Measurements from ENCODE around the gene AUH. TPM values are rescaled to one million over a fixed set of nuclear protein-coding genes. Genes with fewer than 3 reads are reported as not detected.

AUH gene
- total and polyA plus RNA-seq, 9 of the 15 experiments (the other 6 are each of a cell fraction or from before 2014, with no cell fraction given) = 3.4 to 29.0 (median 10.1) TPM

- TF ChIP-seq ATF3 (IDR thresholded peaks at IDR 0.05) = peak; percentile 93
- TF ChIP-seq ATF3 (CRISPR knock-in tag; conservative IDR thresholded peaks at IDR 0.05) = no peak
- TF ChIP-seq ATF7 (IDR thresholded peaks at IDR 0.05) = peak; percentile 44; the same call in 1 of the 2 replicates
Measured at GRCh38 chr9:91273853-91274552, 87.7 kb downstream of the AUH start (continued).

DNA sequence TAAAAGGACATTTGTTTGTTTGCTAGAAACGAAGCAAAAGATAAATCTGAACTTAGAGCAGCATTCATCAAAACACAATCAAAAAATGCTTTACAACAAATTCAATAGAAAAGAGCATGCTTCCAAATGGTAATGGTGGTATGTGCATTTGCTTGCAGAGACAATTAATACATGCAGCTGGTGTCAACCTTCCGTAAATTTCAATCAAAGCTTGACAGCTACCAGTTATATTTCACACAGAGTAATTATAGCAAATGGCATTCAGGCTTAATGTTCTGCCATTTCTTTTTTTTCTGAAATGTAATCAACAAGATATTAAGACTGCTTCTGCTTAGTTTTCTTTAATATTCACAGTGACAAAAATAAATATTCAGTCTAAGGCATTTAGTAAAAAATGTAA lies 90.6 kb downstream of the AUH start:
- no peak overlapping the region for H3K4me2 ChIP-seq (ENCODE audit: insufficient read depth, low read length)
- in situ Hi-C loops (cut with MboI) = no loop called here
- no peak overlapping the region for H3K27ac ChIP-seq (ENCODE audit: extremely low read depth, low read depth, low read length)
- H4K20me1 ChIP-seq (replicated peaks; ENCODE audit: control insufficient read depth, insufficient read depth, low read length) = no peaks in the 10 kb centered on the region
- no peaks in the 10 kb centered on the region for H3K9me1 ChIP-seq (ENCODE audit: control insufficient read depth, insufficient read depth, low read length)
- no peaks in the 10 kb centered on the region for H3K79me2 ChIP-seq (ENCODE audit: control insufficient read depth, insufficient read depth, low read length)
- no peak overlapping the region for H2AFZ ChIP-seq (ENCODE audit: low read depth, low read length)
- no peak for ATAC-seq
- ChIA-PET POLR2A (interaction anchor here (0.6 kb wide), 1 partner anchor 416 kb away, joined by 3 read pairs; no protein-coding TSS in a partner anchor), CTCF (ENCODE audit: low intra/inter-chr PET ratio) (no interaction called here)
- H3K27me3 ChIP-seq (ENCODE audit: control insufficient read depth in 2 of 2, insufficient read depth in 2 of 2, low read length in 2 of 2) = no peaks in the 10 kb centered on the region
- no peaks in the 10 kb centered on the region for H3K9me3 ChIP-seq (replicated peaks; ENCODE audit: control insufficient read depth, insufficient read depth, low read depth, low read length)
- DNase-seq (ENCODE audit: extremely low read depth in 1 of 4, low spot score in 3 of 4) = no peak
- intact Hi-C loops (cut with micrococcal nuclease) = loop anchor here (10.0 kb wide), 1 partner anchor 154 kb away; the partner anchor contains the start of gene NFIL3
- H3K4me3 ChIP-seq = no peak overlapping the region
- WGBS (ENCODE audit: insufficient coverage, low coverage, missing lambda C conversion rate) = 75% methylated on average over 2 of the region's 2 CpGs
- H3K4me1 ChIP-seq (replicated peaks in 1 of 2; ENCODE audit: control insufficient read depth in 2 of 2, insufficient read depth in 2 of 2, low read length in 2 of 2) = no peaks in the 10 kb centered on the region; a peak in 2 of 5 replicates
- FAIRE-seq = no peak
- no TSS peak for BruUV-seq (replicated peaks)
- no peaks in the 10 kb centered on the region for H3K36me3 ChIP-seq (ENCODE audit: control insufficient read depth, insufficient read depth, low read length)
- H3K9ac ChIP-seq (ENCODE audit: insufficient read depth in 1 of 2, low read depth in 2 of 2, low read length in 2 of 2) = no peak overlapping the region
- TF ChIP-seq SIRT6 (IDR thresholded peaks at IDR 0.05; ENCODE audit: low read depth, low read length) = no peak
- TF ChIP-seq TAL1 (IDR thresholded peaks at IDR 0.05) = no peak
- TF ChIP-seq GTF2E2 (tag; IDR thresholded peaks at IDR 0.05) = no peak
- TF ChIP-seq UBTF (IDR thresholded peaks at IDR 0.05; ENCODE audit: borderline replicate concordance in 1 of 2, low read depth in 2 of 2, low read length in 2 of 2) = no peak
- TF ChIP-seq ZNF77 (CRISPR knock-in tag; IDR thresholded peaks at IDR 0.05) = no peak
- TF ChIP-seq NEUROD1 (IDR thresholded peaks at IDR 0.05; ENCODE audit: borderline replicate concordance, low read depth, low read length, partially characterized antibody) = no peak
- TF ChIP-seq NFE2 (IDR thresholded peaks at IDR 0.05; ENCODE audit: low read depth) = no peak
- no peak for TF ChIP-seq TRIM24 (IDR thresholded peaks at IDR 0.05)
- no peak for TF ChIP-seq SRSF1 (IDR thresholded peaks at IDR 0.05; ENCODE audit: low read depth, low read length)
- no peak for TF ChIP-seq POLR2AphosphoS2 (IDR thresholded peaks at IDR 0.05; ENCODE audit: low read length)
- TF ChIP-seq BCLAF1 (IDR thresholded peaks at IDR 0.05; ENCODE audit: borderline replicate concordance in 1 of 2, control insufficient read depth in 1 of 2, low read depth in 2 of 2, low read length in 1 of 2) = no peak
- TF ChIP-seq HSF4 (CRISPR knock-in tag; IDR thresholded peaks at IDR 0.05; ENCODE audit: borderline replicate concordance) = no peak

Measured in K562 (cell line).